Stomach (tissue), 9 donors: ENCODE measurements around the gene MYOZ2. TPM values are rescaled to one million over a fixed set of nuclear protein-coding genes. Genes with fewer than 3 reads are reported as not detected.

Source experiments
- DNase-seq, 2 donors: peaks; one replicate each; pipeline versions ENCODE4 v3.0.0 to v3.0.0-alpha.2; 2013 to 2019
- H3K27ac ChIP-seq, 5 donors: fragments of 200-600 bp in 4 of 5; sonication (generic) in 4 of 5; one replicate each; pipeline ENCODE4 v1.5.1; 2013 to 2019; ENCODE audit warnings: mild to moderate bottlenecking in 1 of 5, moderate library complexity in 1 of 5
- H3K27me3 ChIP-seq, 3 donors: fragments of 200-600 bp; sonication (generic); one replicate each; pipeline ENCODE4 v1.5.1; 2017 to 2019; ENCODE audit warnings: mixed run types in 1 of 3
- H3K36me3 ChIP-seq, 4 donors: fragments of 200-600 bp; sonication (generic); 1 replicate in 3 of 4; 2 replicates in 1 of 4; pipeline ENCODE4 v1.5.1; 2016 to 2019
- H3K4me1 ChIP-seq, 4 donors: fragments of 200-600 bp; sonication (generic); one replicate each; pipeline ENCODE4 v1.5.1; 2016 to 2019
- H3K4me3 ChIP-seq, 4 donors: fragments of 200-600 bp; sonication (generic) in 3 of 4; one replicate each; pipeline ENCODE4 v1.5.1; 2016 to 2019; ENCODE audit warnings: mild to moderate bottlenecking in 1 of 4
- H3K9me3 ChIP-seq, 4 donors: fragments of 200-600 bp; sonication (generic); one replicate each; pipeline ENCODE4 v1.5.1; 2016 to 2019
- CTCF ChIP-seq, 7 experiments: fragments of 450-650 bp in 4 of 7; fragments of 200-600 bp in 3 of 7; sonication (generic) in 3 of 7; IDR thresholded peaks; one replicate each; pipeline ENCODE4 v1.5.1; 2016 to 2019; ENCODE audit warnings: antibody characterized with exemption in 7 of 7, control low read depth in 2 of 7, mild to moderate bottlenecking in 1 of 7
- EP300 ChIP-seq: sonication (generic); formaldehyde crosslinking; IDR thresholded peaks from one replicate; pipeline ENCODE4 v1.6.1; 2017; ENCODE audit warnings: antibody characterized with exemption
- POLR2A ChIP-seq, 4 donors: fragments of 450-650 bp; IDR thresholded peaks; one replicate each; pipeline ENCODE4 v1.6.1; 2016; ENCODE audit warnings: antibody characterized with exemption in 4 of 4, control low read depth in 2 of 4, mild to moderate bottlenecking in 1 of 4, moderate library complexity in 1 of 4
- POLR2AphosphoS5 ChIP-seq, 3 donors: sonication (generic); formaldehyde crosslinking; IDR thresholded peaks; one replicate each; pipeline ENCODE4 v1.6.1; 2016; ENCODE audit warnings: antibody characterized with exemption in 3 of 3
- WGBS, 5 donors: extraction: QIAGEN DNeasy Blood & Tissue Kit in 3 of 5; methylation state at CpG; one replicate each; pipeline versions ENCODE4 v1.1.5 to v1.1.7; 2013 to 2018; 5-methylcytosine and 5-hydroxymethylcytosine counted together
- intact Hi-C: fragments of 100-400 bp; cut with DNase I; formaldehyde crosslinking; loops from one replicate; pipeline ENCODE4 v1.15.1; 2023; ENCODE audit warnings: low total_unique reads
- polyA plus RNA-seq, 3 donors: library from polyadenylated mRNA; stranded (reverse); fragments of 200-250 nt; gene quantifications; one replicate each; pipeline ENCODE4 v1.2.3, GENCODE V29; 2013
- total RNA-seq, 5 donors: library from RNA; depleted of rRNA; stranded (reverse); fragments of >200 nt; gene quantifications; one replicate each; pipeline versions ENCODE4 v1.1.0 to v1.2.3, GENCODE V29; 2014 to 2016
- donor health status: healthy with polysubstance abuse.
- donor health status: Bipolar disorder and iron deficiency.
- donor health status: healthy.

Gene MYOZ2
- total and polyA plus RNA-seq, 8 donors = 0.31 to 1.4 (median 0.59) TPM; not detected in 2

GRCh38 chr4:119209586-119209985 lies 74.0 kb downstream of the MYOZ2 start:
- peaks cover 0 to 39% (median 12%) of the 10 kb centered on the region in 4 donors for H3K4me1 ChIP-seq
- H3K27ac ChIP-seq = peak overlapping the region in 1 of 5 donors; percentile 38
- no peak for DNase-seq
- no peak for TF ChIP-seq CTCF (IDR thresholded peaks at IDR 0.05)
- TF ChIP-seq POLR2AphosphoS5 (IDR thresholded peaks at IDR 0.05) = no peak
- no peak for TF ChIP-seq POLR2A (IDR thresholded peaks at IDR 0.05)
- TF ChIP-seq EP300 = no peak
- no peaks in the 10 kb centered on the region for H3K9me3 ChIP-seq
- H3K4me3 ChIP-seq = no peak overlapping the region
- H3K27me3 ChIP-seq = no peaks in the 10 kb centered on the region
- intact Hi-C loops = no loop called here
- 89 to 100% (median 98%) methylated on average over 1 of the region's 1 CpG for WGBS, 5 donors
- H3K36me3 ChIP-seq = no peaks in the 10 kb centered on the region

- WGBS, 5 donors = 86 to 91% (median 89%) methylated on average over 4 of the region's 4 CpGs
- TF ChIP-seq POLR2A (IDR thresholded peaks at IDR 0.05) (no peak), EP300 (no peak)
- DNase-seq = no peak
Measured at GRCh38 chr4:119210775-119211174, 75.1 kb downstream of the MYOZ2 start.

GRCh38 chr4:119211867-119212233 lies 76.2 kb downstream of the MYOZ2 start:
- no peak for DNase-seq
- TF ChIP-seq CTCF (IDR thresholded peaks at IDR 0.05) = no peak
- no peak for TF ChIP-seq EP300
- TF ChIP-seq POLR2A (IDR thresholded peaks at IDR 0.05) = no peak
- TF ChIP-seq POLR2AphosphoS5 (IDR thresholded peaks at IDR 0.05) = no peak
- Histone ChIP-seq H3K9me3 (no peaks in the 10 kb centered on the region), H3K4me1 (peaks cover 0 to 51% (median 18%) of the 10 kb centered on the region in 4 donors), H3K27me3 (no peaks in the 10 kb centered on the region), H3K27ac (peak overlapping the region; percentile 69 to 98 (median 96)), H3K36me3 (no peaks in the 10 kb centered on the region), H3K4me3 (peak overlapping the region; percentile 61 to 88 (median 74))
- intact Hi-C loops = no loop called here
- WGBS, 5 donors = 0 to 1% (median 0%) methylated on average over 12 of the region's 12 CpGs

More at GRCh38 chr4:119210775-119211174, 75.1 kb downstream of the MYOZ2 start:
- Histone ChIP-seq H3K4me3 (no peak overlapping the region), H3K4me1 (peaks cover 0 to 42% (median 14%) of the 10 kb centered on the region in 4 donors), H3K9me3 (no peaks in the 10 kb centered on the region), H3K27ac (no peak overlapping the region), H3K27me3 (no peaks in the 10 kb centered on the region), H3K36me3 (no peaks in the 10 kb centered on the region)
- intact Hi-C loops = no loop called here

GRCh38 chr4:119212234-119212963 lies 76.8 kb downstream of the MYOZ2 start, which contains the start of gene USP53:
Gene USP53 (plus strand): TSS chr4:119212713. CDS start chr4:119239760, 27,047 bp downstream.
- no peaks in the 10 kb centered on the region for H3K9me3 ChIP-seq
- intact Hi-C loops = no loop called here
- H3K36me3 ChIP-seq = peaks cover 0 to 5% (median 3%) of the 10 kb centered on the region in 4 donors
- H3K27ac ChIP-seq = peak within 1 kb of the TSS; percentile 96 to 98 (median 97)
- peak; percentile 87 to 98 (median 97) for TF ChIP-seq POLR2AphosphoS5 (IDR thresholded peaks at IDR 0.05)
- peak in 2 of 7 experiments; percentile 11 to 23 for TF ChIP-seq CTCF (IDR thresholded peaks at IDR 0.05)
- no peak for TF ChIP-seq EP300
- TF ChIP-seq POLR2A (IDR thresholded peaks at IDR 0.05) = peak in 2 of 4 donors; percentile 93 to 94
- H3K4me3 ChIP-seq = peak within 1 kb of the TSS; percentile 61 to 88 (median 74)
- DNase-seq = peak; percentile 99
- no peaks in the 10 kb centered on the region for H3K27me3 ChIP-seq
- 0% methylated on average over 46 to 55 of the region's 55 CpGs for WGBS, 5 donors
- H3K4me1 ChIP-seq = peaks cover 3 to 52% (median 21%) of the 10 kb centered on the region in 4 donors
